SIG-M5 (cell line): ENCODE results near the gene EEF2.

Experiments
- DNase-seq: peaks from one replicate; lab custom pipeline; 2025; lab: John Stamatoyannopoulos, UW

Gene EEF2

GRCh38 chr19:3984908-3985642 lies at the start of gene EEF2:
EEF2 (minus strand) TSS chr19:3985463; CDS start chr19:3985380, 83 bp downstream.
- no peak for DNase-seq

GRCh38 chr19:4034048-4035017 lies 49.1 kb upstream of the EEF2 start:
- DNase-seq = no peak

- no peak for DNase-seq
These were observed 48.0 kb upstream of the EEF2 start for GRCh38 chr19:4033028-4033956.

GRCh38 chr19:4032436-4032835 lies 47.2 kb upstream of the EEF2 start:
- DNase-seq = no peak

GRCh38 chr19:4031420-4031819 lies 46.2 kb upstream of the EEF2 start:
- DNase-seq = no peak

GRCh38 chr19:4030981-4031380 lies 45.7 kb upstream of the EEF2 start:
- DNase-seq = no peak

GRCh38 chr19:4030552-4030951 lies 45.3 kb upstream of the EEF2 start:
- no peak for DNase-seq

- DNase-seq = no peak
These were observed 44.0 kb upstream of the EEF2 start for GRCh38 chr19:4029247-4029614.

- no peak for DNase-seq
These were observed 43.3 kb upstream of the EEF2 start for GRCh38 chr19:4028334-4029246.

- DNase-seq = no peak
These were observed 41.9 kb upstream of the EEF2 start for GRCh38 chr19:4027146-4027545.

- DNase-seq = no peak
These were observed 40.1 kb upstream of the EEF2 start for GRCh38 chr19:4025317-4025716.

GRCh38 chr19:4023600-4024398 lies 38.5 kb upstream of the EEF2 start:
- DNase-seq = no peak

- no peak for DNase-seq
These were observed 34.3 kb upstream of the EEF2 start for GRCh38 chr19:4019578-4019977.

GRCh38 chr19:4018775-4019504 lies 33.7 kb upstream of the EEF2 start:
- DNase-seq = no peak

- no peak for DNase-seq
These were observed 32.9 kb upstream of the EEF2 start for GRCh38 chr19:4018140-4018613.

GRCh38 chr19:4016903-4017638 lies 31.8 kb upstream of the EEF2 start:
- DNase-seq = no peak

GRCh38 chr19:4016486-4016885 lies 31.2 kb upstream of the EEF2 start:
- no peak for DNase-seq

GRCh38 chr19:4015705-4016402 lies 30.6 kb upstream of the EEF2 start:
- DNase-seq = no peak
